22Rv1 (cell line): ENCODE measurements around the gene SDC4.

Source experiments
- H3K27ac ChIP-seq: fragments of 450-650 bp; 2 replicates; pipeline ENCODE4 v1.5.1; 2017
- ZFX ChIP-seq: fragments of 450-650 bp; IDR thresholded peaks from 2 replicates; pipeline ENCODE4 v1.6.1; 2017; ENCODE audit warnings: antibody characterized with exemption, borderline replicate concordance
- TF ChIP-seq, protein P1 (sequence below): fragments of 450-650 bp; IDR thresholded peaks from 2 replicates; pipeline ENCODE4 v1.5.1; 2017; ENCODE audit warnings: mild to moderate bottlenecking

The SDC4 gene

DNA sequence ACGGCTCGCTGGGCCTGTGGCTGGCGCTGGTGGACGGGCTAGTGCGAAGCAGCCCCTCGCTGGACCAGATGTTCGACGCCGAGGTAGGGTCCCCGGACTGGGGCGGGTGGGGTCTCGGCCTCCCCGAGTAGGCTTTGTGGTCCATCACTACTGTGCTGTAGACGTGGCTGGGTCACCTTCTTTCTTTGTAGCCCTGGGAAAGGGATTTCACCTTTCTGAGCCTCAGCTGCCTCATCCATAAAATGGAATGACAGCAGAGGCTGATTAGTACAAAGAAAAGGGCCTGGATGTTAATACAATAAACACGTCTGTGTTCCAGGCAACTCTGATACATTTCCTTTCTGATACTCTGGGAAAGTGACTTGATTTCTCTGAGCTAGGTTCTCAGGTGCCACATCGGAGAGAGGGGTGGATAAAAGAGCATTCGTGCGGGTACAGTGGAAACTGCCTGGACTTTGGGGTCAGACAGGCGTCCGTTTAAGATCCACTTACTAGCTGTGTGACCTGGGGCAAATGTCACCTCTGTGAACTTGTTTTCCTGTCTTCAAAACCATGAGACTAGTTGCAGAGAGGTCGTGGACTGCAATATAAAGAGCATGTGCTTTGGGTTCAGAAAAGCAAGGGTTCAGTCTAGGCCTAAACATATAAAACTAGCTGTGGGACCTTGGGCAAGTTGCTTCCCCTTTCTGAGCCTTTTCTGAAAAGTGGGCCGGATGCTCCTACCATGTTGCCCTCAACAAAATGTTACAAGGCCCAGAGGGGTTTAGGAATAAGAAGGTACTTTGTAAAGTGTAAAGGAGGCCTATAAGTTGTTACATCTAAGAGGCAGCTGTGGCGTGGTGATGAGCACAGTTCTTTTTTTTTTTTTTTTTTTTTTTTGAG, 15.6 kb upstream of the SDC4 start:
- TF ChIP-seq, protein P1, sequence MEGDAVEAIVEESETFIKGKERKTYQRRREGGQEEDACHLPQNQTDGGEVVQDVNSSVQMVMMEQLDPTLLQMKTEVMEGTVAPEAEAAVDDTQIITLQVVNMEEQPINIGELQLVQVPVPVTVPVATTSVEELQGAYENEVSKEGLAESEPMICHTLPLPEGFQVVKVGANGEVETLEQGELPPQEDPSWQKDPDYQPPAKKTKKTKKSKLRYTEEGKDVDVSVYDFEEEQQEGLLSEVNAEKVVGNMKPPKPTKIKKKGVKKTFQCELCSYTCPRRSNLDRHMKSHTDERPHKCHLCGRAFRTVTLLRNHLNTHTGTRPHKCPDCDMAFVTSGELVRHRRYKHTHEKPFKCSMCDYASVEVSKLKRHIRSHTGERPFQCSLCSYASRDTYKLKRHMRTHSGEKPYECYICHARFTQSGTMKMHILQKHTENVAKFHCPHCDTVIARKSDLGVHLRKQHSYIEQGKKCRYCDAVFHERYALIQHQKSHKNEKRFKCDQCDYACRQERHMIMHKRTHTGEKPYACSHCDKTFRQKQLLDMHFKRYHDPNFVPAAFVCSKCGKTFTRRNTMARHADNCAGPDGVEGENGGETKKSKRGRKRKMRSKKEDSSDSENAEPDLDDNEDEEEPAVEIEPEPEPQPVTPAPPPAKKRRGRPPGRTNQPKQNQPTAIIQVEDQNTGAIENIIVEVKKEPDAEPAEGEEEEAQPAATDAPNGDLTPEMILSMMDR: no peak
- TF ChIP-seq ZFX: no peak

DNA sequence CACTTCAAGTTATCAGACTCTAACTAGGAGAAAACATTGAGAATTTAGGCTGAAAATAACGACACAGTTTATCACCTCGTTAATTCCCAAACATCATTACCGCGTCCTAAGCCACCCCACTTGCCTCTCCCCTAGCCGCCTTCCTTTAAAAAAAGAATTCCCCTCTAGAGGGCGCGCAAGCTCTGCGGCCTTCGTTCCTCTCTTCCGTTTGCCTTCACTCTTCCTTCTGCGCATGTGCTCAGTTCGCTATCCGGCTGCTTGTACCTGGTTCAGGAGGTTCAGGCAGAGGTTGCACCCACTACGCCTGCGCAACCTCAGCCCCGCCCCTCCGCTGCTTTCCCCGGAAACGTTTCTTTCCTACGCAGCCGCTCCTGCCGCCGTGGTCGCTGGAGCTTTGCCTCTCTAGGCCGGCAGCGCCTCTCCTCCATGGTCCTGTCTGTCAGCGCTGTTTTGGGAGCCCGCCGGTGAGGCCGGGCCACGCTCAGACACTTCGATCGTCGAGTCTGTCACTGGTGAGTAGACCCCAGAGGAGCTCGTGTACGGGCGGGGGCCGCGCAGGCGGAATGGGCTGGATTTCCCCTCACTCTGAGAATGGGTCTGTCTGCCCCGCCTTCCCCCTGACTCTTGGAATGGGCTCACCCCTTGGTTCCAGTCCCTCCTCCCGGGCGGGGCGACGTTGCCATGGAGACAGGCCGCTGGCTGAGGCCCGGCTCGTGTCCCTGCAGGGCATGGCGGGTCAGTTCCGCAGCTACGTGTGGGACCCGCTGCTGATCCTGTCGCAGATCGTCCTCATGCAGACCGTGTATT, 14.8 kb upstream of the SDC4 start, which contains the start of gene SYS1:
SYS1 (plus strand) TSS at position 353 of the 807 bp plus-strand sequence; CDS start at position 729, 376 bp downstream.
- peak within 1 kb of the TSS; percentile 87 for H3K27ac ChIP-seq
- TF ChIP-seq, protein P1: peak; percentile 98
- TF ChIP-seq ZFX: no peak

More for the DNA sequence above, 15.6 kb upstream of the SDC4 start:
- peak overlapping the region; percentile 87 for H3K27ac ChIP-seq

DNA sequence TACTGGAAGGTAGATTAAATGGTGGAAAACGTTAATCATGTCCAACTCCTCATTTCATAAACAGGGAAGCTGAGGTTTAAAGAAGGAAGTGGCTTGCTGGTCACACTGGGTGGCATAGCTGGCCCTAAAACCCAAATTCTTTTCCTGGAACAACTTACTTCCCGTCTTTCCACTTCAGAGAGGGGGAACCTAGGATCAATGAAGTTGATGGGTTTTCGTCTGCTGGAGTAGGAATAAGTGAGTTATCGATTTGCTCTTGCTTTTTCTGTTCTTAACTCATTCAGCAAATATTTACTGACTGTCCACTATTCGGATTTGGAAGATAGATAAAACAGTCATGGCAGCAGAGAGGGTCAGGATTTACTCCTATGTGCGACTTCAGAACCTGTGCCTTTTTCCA, 13.6 kb upstream of the SDC4 start:
- TF ChIP-seq, protein P1: no peak
- TF ChIP-seq ZFX: no peak

DNA sequence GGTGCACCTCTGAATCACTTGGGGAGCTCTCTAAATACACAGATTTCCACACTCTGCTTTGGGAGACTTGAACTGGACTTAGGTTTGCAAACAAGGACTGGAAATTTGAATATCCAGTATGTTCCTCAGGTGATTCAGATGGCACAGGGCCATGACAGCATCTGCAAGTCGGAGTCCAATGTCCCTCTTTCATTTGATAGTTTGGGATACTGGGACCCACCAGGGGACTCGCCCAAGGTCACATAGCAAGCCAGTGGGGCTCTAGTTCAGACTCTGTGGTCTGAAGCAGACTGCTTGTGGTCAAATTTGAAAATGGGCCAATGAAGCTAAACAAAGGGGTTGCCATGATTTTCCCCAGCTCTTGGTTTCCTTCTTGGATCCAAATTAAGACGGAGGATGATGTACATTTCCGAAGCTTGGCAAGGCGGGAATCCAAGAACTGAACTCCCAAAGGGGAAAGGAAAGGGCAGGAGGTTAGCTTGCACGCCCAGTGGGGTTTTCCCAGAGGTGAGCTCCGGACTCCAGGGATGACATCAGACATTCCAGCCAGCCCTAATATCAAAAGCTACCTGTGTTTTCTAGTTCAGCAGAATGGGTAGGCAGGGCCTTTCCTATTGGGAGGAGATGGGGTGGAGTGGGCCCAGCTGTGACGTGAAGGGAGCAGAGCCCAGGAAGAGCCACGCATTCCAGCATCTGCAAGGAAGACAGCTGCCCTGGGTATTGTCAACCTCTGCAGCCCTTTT, 11.4 kb upstream of the SDC4 start:
- H3K27ac ChIP-seq: no peak overlapping the region
- TF ChIP-seq, protein P1: no peak
- TF ChIP-seq ZFX: no peak

More for the DNA sequence above, 13.6 kb upstream of the SDC4 start:
- H3K27ac ChIP-seq: no peak overlapping the region

DNA sequence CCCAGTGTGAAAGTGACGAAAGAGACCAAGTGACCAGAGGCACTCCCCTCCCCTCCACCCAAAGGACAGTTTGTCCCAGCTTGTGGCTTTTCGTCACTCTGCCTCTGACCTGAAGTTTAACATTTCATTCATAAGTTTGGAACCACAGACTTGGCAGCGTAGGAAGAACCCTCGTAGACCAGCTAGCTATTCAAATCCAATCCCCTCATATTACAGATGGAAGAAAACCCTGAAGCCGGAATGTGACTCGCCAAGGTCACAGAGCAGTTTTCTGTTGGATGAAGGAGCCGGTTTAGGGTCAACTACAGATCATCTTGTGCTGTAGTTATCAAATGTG, 10.8 kb upstream of the SDC4 start:
- TF ChIP-seq, protein P1: no peak
- no peak for TF ChIP-seq ZFX
- no peak overlapping the region for H3K27ac ChIP-seq

DNA sequence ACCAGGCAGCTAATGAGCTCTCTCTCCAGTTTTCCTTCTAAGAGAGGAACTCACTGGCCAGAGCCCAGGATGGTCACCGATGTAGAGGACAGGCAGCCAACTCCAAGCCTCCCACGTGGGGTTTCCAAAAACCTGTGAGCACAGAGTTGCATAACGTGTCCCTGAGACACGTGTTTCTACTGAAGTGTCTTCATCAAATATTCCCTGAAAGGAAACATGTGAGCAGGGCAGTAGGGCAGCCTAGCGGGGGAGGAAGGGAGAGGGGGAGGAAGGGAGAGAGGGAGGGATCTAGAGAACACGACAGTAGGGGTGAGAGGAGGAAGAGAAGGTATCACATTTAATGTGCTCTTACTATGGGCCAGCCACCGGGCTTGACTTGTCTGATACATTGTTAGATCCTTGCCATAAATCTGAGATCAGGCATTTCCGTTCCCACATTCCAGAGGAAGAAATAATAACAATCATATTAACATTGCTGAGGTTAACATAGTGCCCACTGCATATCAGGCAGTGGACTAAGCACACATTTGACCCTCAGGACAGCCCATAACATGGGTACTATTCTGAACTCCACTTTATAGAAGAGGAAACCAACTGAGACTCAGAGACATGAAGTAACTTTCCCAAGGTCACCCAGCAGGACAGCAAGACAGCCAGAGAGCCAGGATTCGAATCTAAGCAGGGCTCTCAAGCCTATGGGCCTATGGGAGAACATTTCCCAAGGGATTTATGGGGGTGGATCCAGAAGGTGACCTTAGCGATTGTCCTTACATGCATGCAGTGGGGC, 10.3 kb upstream of the SDC4 start:
- no peak overlapping the region for H3K27ac ChIP-seq
- TF ChIP-seq, protein P1: no peak
- TF ChIP-seq ZFX: no peak
